Kidney capillary endothelial cell (primary cell): Measurements from ENCODE around the gene LRRC75B.

ENCODE experiments used
- DNase-seq: peaks from one replicate; pipeline ENCODE4 v3.0.0-alpha.2; 2018; ENCODE audit warnings: low spot score

The LRRC75B gene

DNA sequence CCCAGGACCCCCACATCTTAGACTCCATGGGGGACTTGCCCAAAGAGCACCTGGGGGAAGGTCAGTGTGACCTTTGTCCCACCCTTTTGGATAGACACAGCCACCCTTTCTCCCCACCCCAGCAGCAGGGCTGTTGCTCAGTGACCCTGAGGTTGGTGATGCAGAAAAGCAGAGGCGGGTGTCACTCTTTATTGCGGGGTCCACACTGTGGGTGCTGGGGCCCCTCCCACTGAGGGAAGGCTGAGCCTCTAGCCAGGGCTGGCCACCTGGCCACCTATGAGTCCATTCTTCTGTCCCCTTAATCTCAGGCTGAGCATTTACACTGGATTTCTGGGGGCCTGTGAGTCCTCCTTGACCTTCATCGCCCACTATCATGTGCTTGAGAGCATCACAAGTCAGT lies 7.4 kb downstream of the LRRC75B start:
- DNase-seq = no peak

- no peak for DNase-seq
These were observed 7.9 kb downstream of the LRRC75B start for GRCh38 chr22:24584871-24585411.

DNA sequence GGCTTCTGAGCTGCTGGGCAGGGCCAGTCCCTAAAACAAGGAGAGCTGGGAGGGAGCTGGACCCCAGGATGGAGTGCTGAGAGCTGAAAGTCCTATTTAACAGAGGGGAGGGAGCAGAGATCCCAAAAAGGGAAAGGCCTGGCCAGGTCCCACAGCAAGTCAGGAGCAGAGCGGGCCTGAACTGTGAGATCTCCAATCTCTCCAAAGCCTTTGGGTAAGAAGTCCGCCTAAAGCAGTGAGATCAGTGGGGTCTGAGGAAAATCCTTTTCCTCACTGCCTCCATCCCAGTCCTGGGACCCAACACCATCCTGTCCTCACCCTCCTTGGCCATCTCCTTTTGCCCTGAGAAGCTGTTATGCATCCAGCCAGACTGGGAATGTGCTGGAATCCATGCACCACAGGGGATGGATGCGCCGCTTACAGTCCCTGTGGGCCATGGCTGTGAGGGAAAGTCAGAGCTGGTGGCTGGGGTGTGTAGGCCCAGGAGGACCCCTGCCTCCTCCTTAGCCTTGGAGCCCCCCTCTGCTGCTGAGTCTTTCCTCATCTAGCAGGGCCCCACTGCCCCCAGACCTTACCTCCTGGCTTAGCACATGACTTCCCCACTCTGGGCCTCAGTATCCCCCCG lies 8.6 kb downstream of the LRRC75B start:
- DNase-seq = no peak

GRCh38 chr22:24583221-24584165 lies 9.4 kb downstream of the LRRC75B start:
- DNase-seq = no peak

- DNase-seq = no peak
These were observed 10.6 kb downstream of the LRRC75B start for GRCh38 chr22:24582056-24582814.

GRCh38 chr22:24580276-24580675 lies 12.6 kb downstream of the LRRC75B start:
- DNase-seq = no peak

- DNase-seq = no peak
These were observed 13.6 kb downstream of the LRRC75B start for GRCh38 chr22:24579258-24579601.

DNA sequence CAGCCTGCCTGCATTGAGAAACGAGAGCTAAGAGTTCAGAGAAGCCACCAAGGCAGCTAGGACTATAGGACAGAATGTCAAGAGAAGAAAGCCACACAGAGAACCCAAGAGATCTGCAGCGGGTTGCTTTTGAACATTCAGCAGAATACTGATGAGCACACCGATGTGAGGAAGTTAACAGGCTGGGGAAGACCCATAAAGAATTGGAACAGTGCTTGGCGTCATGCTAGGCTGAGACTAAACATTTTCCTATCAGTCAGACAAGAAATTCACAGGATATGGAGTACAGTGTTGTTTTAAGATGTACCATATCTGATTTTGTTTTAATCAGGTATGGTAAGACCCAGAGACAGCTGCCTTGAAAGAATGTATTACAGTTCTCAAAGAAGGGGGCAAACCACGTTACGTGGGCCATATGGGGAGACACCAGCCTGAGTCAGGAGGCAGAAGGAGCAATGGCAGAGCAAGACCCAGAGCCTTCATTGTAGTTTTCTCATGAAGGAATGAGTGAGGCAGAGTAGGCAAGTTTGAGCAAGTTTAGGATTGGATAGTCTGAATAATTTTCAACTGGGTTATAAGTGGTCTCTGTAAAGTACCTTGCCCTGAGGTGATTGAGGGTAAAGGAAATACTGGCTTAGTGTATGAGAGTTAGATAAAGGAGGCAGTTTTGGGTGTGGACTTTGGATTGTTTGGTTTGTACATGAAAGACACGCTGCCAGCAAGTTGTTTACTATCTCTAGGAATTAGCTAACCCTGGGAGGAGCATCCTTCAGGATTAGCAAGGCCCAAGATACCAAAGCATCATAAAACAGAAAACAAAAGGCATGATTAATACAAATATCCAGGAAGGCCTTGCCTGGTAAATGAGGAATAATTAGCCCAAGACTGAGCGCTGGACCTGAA lies 14.3 kb downstream of the LRRC75B start:
- no peak for DNase-seq

GRCh38 chr22:24576778-24577177 lies 16.1 kb downstream of the LRRC75B start:
- no peak for DNase-seq

DNA sequence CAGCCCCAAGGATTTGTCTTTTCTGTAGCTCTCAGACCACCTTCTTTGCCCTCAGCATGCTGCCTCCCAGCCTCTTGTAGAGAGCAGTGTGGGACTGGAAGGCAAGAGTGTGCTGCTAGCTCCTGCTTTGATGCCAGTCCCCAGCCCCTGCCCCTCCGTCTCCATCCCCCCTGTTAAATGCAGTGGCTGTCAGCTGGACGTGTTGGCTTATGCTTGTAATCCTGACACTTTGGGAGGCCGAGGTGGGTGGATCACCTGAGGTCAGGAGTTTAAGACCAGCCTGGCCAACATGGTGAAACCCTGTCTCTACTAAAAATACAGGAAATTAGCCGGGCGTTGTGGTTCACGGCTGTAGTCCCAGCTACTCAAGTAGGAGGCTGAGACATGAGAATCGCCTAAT lies 21.6 kb downstream of the LRRC75B start:
- DNase-seq = no peak

GRCh38 chr22:24567668-24568067 lies 25.2 kb downstream of the LRRC75B start:
- no peak for DNase-seq

GRCh38 chr22:24566899-24567511 lies 25.9 kb downstream of the LRRC75B start:
- no peak for DNase-seq

GRCh38 chr22:24565077-24565476 lies 27.8 kb downstream of the LRRC75B start:
- DNase-seq = no peak

GRCh38 chr22:24564376-24565058 lies 28.4 kb downstream of the LRRC75B start:
- no peak for DNase-seq

GRCh38 chr22:24563246-24563645 lies 29.6 kb downstream of the LRRC75B start:
- no peak for DNase-seq

DNA sequence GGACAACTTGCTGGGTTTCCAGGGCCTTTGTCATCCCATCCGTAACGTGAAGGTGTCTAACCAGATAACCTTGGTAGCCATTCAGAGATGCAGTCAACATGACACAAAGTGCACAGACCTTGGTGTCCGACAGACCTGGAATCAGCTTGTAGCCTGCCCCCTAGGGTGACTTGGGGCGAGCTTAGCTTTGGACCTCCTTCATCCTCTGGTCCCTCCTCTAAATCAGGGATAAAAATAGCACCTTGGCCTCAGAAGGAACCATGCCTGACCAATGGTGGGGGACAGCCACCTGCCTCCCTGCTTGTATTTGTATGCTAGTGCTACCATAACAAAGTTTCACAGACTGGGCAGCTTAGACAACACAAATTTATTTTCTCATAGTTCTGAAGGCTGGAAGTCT lies 33.4 kb downstream of the LRRC75B start:
- DNase-seq = no peak

GRCh38 chr22:24555165-24556039 lies 37.5 kb downstream of the LRRC75B start, which contains the start of gene SNRPD3:
Gene SNRPD3, plus strand, starts transcription at chr22:24555999. Its CDS starts 1,676 bp downstream, at chr22:24557675.
- DNase-seq = peak; percentile 99

GRCh38 chr22:24554313-24555164 lies 38.3 kb downstream of the LRRC75B start, which contains the start of gene GUCD1:
Gene GUCD1, minus strand, starts transcription at chr22:24555138. Its CDS starts 147 bp downstream, at chr22:24554991.
- peak; percentile 23 for DNase-seq
